NCI-H446 (cell line): ENCODE measurements around the gene AGK.
"Not testable (repeated sequence)": the region's sequence is repeated elsewhere in the genome, so short reads cannot be mapped to it uniquely, and the experiment has no call there.

Source experiments
- DNase-seq, 2 experiments: peaks; one replicate each; lab custom pipeline; 2025; lab: John Stamatoyannopoulos, UW

AGK gene

GRCh38 chr7:141646826-141647480, 95.7 kb downstream of the AGK start:
- no peak for DNase-seq

GRCh38 chr7:141647701-141648100, 96.5 kb downstream of the AGK start:
- DNase-seq = not testable (repeated sequence)

GRCh38 chr7:141648276-141649114, 97.3 kb downstream of the AGK start:
- DNase-seq = no peak

- no peak for DNase-seq
Observed at GRCh38 chr7:141649137-141649864, 98.1 kb downstream of the AGK start.

GRCh38 chr7:141649865-141650634, 98.8 kb downstream of the AGK start:
- peak; percentile 32 to 77 for DNase-seq

GRCh38 chr7:141651417-141651816, 100.2 kb downstream of the AGK start:
- DNase-seq = no peak

- DNase-seq = no peak
Observed at GRCh38 chr7:141652691-141653090, 101.5 kb downstream of the AGK start.

GRCh38 chr7:141654551-141654950, 103.3 kb downstream of the AGK start:
- peak; percentile 27 to 72 for DNase-seq

GRCh38 chr7:141659501-141659900, 108.3 kb downstream of the AGK start:
- no peak for DNase-seq

GRCh38 chr7:141660259-141660658, 109.0 kb downstream of the AGK start:
- DNase-seq = no peak

- DNase-seq = no peak
Observed at GRCh38 chr7:141663081-141663849, 112.1 kb downstream of the AGK start.

GRCh38 chr7:141664450-141664849, 113.2 kb downstream of the AGK start:
- DNase-seq = no peak

GRCh38 chr7:141665208-141666035, 114.2 kb downstream of the AGK start:
- no peak for DNase-seq

GRCh38 chr7:141666071-141666470, 114.9 kb downstream of the AGK start:
- no peak for DNase-seq

GRCh38 chr7:141668853-141669252, 117.6 kb downstream of the AGK start:
- no peak for DNase-seq

GRCh38 chr7:141671705-141672496, 120.7 kb downstream of the AGK start:
- no peak for DNase-seq

- DNase-seq = no peak
Observed at GRCh38 chr7:141673346-141673745, 122.1 kb downstream of the AGK start.

- DNase-seq = no peak
Observed at GRCh38 chr7:141674171-141674671, 123.0 kb downstream of the AGK start.

- no peak for DNase-seq
Observed at GRCh38 chr7:141674702-141675101, 123.5 kb downstream of the AGK start.
